ENCODE measurements around the gene SLC38A1.
"Not testable (repeated sequence)": the region's sequence is repeated elsewhere in the genome, so short reads cannot be mapped to it uniquely, and the experiment has no call there.

Gene SLC38A1

GRCh38 chr12:46210873-46211439, 57.9 kb downstream of the SLC38A1 start:
- H3K9me3 Mint-ChIP-seq (ENCODE audit: low read depth) = peaks cover 3% of the 10 kb centered on the region
- peak overlapping the region; percentile 74 for H3K4me3 Mint-ChIP-seq
- peaks cover 40% of the 10 kb centered on the region for H3K36me3 Mint-ChIP-seq
- peak overlapping the region; percentile 98 for H3K27ac Mint-ChIP-seq
- H3K4me1 Mint-ChIP-seq (ENCODE audit: low read depth) = peaks cover 98% of the 10 kb centered on the region
- no peaks in the 10 kb centered on the region for H3K27me3 Mint-ChIP-seq

- peaks cover 3% of the 10 kb centered on the region for H3K9me3 Mint-ChIP-seq (ENCODE audit: low read depth)
- H3K4me1 Mint-ChIP-seq (ENCODE audit: low read depth) = peaks cover 96% of the 10 kb centered on the region
- no peaks in the 10 kb centered on the region for H3K27me3 Mint-ChIP-seq
- H3K27ac Mint-ChIP-seq = peak overlapping the region; percentile 98
- H3K36me3 Mint-ChIP-seq = peaks cover 42% of the 10 kb centered on the region
- H3K4me3 Mint-ChIP-seq = peak overlapping the region; percentile 74
Observed at GRCh38 chr12:46209914-46210872, 58.6 kb downstream of the SLC38A1 start.

GRCh38 chr12:46209170-46209569, 59.7 kb downstream of the SLC38A1 start:
- Mint-ChIP-seq H3K4me3 (peak overlapping the region; percentile 74), H3K36me3 (peaks cover 47% of the 10 kb centered on the region), H3K27ac (peak overlapping the region; percentile 98), H3K27me3 (no peaks in the 10 kb centered on the region), H3K9me3 (ENCODE audit: low read depth) (peaks cover 3% of the 10 kb centered on the region), H3K4me1 (ENCODE audit: low read depth) (peaks cover 93% of the 10 kb centered on the region)

GRCh38 chr12:46208370-46208769, 60.5 kb downstream of the SLC38A1 start:
- H3K4me1 Mint-ChIP-seq (ENCODE audit: low read depth) = peaks cover 89% of the 10 kb centered on the region
- H3K27ac Mint-ChIP-seq = peak overlapping the region; percentile 98
- peaks cover 3% of the 10 kb centered on the region for H3K9me3 Mint-ChIP-seq (ENCODE audit: low read depth)
- H3K4me3 Mint-ChIP-seq = peak overlapping the region; percentile 74
- H3K36me3 Mint-ChIP-seq = peaks cover 42% of the 10 kb centered on the region
- no peaks in the 10 kb centered on the region for H3K27me3 Mint-ChIP-seq

- H3K9me3 Mint-ChIP-seq (ENCODE audit: low read depth) = peaks cover 3% of the 10 kb centered on the region
- no peak overlapping the region for H3K4me3 Mint-ChIP-seq
- peaks cover 39% of the 10 kb centered on the region for H3K36me3 Mint-ChIP-seq
- peaks cover 85% of the 10 kb centered on the region for H3K4me1 Mint-ChIP-seq (ENCODE audit: low read depth)
- H3K27me3 Mint-ChIP-seq = no peaks in the 10 kb centered on the region
- H3K27ac Mint-ChIP-seq = peak overlapping the region; percentile 98
Observed at GRCh38 chr12:46207644-46208043, 61.2 kb downstream of the SLC38A1 start.

- peak overlapping the region; percentile 81 for H3K27ac Mint-ChIP-seq
- H3K4me3 Mint-ChIP-seq = no peak overlapping the region
- peaks cover 29% of the 10 kb centered on the region for H3K36me3 Mint-ChIP-seq
Observed at GRCh38 chr12:46206471-46206870, 62.4 kb downstream of the SLC38A1 start.

GRCh38 chr12:46205294-46205693, 63.5 kb downstream of the SLC38A1 start:
- Mint-ChIP-seq H3K9me3 (ENCODE audit: low read depth) (no peaks in the 10 kb centered on the region), H3K4me3 (no peak overlapping the region), H3K4me1 (ENCODE audit: low read depth) (peaks cover 65% of the 10 kb centered on the region), H3K27ac (peak overlapping the region; percentile 68), H3K36me3 (peaks cover 24% of the 10 kb centered on the region), H3K27me3 (no peaks in the 10 kb centered on the region)

More at GRCh38 chr12:46206471-46206870, 62.4 kb downstream of the SLC38A1 start:
- Mint-ChIP-seq H3K9me3 (ENCODE audit: low read depth) (peaks cover 3% of the 10 kb centered on the region), H3K4me1 (ENCODE audit: low read depth) (peaks cover 75% of the 10 kb centered on the region), H3K27me3 (no peaks in the 10 kb centered on the region)

GRCh38 chr12:46201284-46201789, 67.5 kb downstream of the SLC38A1 start:
- Mint-ChIP-seq H3K27me3 (no peaks in the 10 kb centered on the region), H3K36me3 (peaks cover 34% of the 10 kb centered on the region), H3K4me1 (ENCODE audit: low read depth) (peaks cover 44% of the 10 kb centered on the region), H3K4me3 (no peak overlapping the region), H3K9me3 (ENCODE audit: low read depth) (no peaks in the 10 kb centered on the region), H3K27ac (peak overlapping the region; percentile 61)

- Mint-ChIP-seq H3K9me3 (ENCODE audit: low read depth) (no peaks in the 10 kb centered on the region), H3K4me3 (no peak overlapping the region), H3K4me1 (ENCODE audit: low read depth) (peaks cover 42% of the 10 kb centered on the region), H3K27me3 (no peaks in the 10 kb centered on the region), H3K27ac (no peak overlapping the region), H3K36me3 (peaks cover 35% of the 10 kb centered on the region)
Observed at GRCh38 chr12:46200551-46200950, 68.3 kb downstream of the SLC38A1 start.

- H3K4me1 Mint-ChIP-seq (ENCODE audit: low read depth) = peaks cover 37% of the 10 kb centered on the region
- H3K36me3 Mint-ChIP-seq = peaks cover 40% of the 10 kb centered on the region
- H3K27ac Mint-ChIP-seq = peak overlapping the region; percentile 68
Observed at GRCh38 chr12:46198913-46199312, 69.9 kb downstream of the SLC38A1 start.

GRCh38 chr12:46197883-46198282, 71.0 kb downstream of the SLC38A1 start:
- Mint-ChIP-seq H3K4me1 (ENCODE audit: low read depth) (peaks cover 40% of the 10 kb centered on the region), H3K9me3 (ENCODE audit: low read depth) (peaks cover 8% of the 10 kb centered on the region), H3K36me3 (peaks cover 49% of the 10 kb centered on the region), H3K27me3 (no peaks in the 10 kb centered on the region), H3K27ac (peak overlapping the region; percentile 68), H3K4me3 (no peak overlapping the region)

More at GRCh38 chr12:46198913-46199312, 69.9 kb downstream of the SLC38A1 start:
- H3K4me3 Mint-ChIP-seq = no peak overlapping the region
- no peaks in the 10 kb centered on the region for H3K27me3 Mint-ChIP-seq
- no peaks in the 10 kb centered on the region for H3K9me3 Mint-ChIP-seq (ENCODE audit: low read depth)

- H3K9me3 Mint-ChIP-seq (ENCODE audit: low read depth) = peaks cover 20% of the 10 kb centered on the region
- not testable (repeated sequence) for H3K4me3 Mint-ChIP-seq, H3K27me3 Mint-ChIP-seq
- H3K36me3 Mint-ChIP-seq = peaks cover 52% of the 10 kb centered on the region
- peak overlapping the region; percentile 83 for H3K27ac Mint-ChIP-seq
- H3K4me1 Mint-ChIP-seq (ENCODE audit: low read depth) = peaks cover 62% of the 10 kb centered on the region
Observed at GRCh38 chr12:46190533-46190932, 78.3 kb downstream of the SLC38A1 start.

- Mint-ChIP-seq H3K4me3 (no peak overlapping the region), H3K4me1 (ENCODE audit: low read depth) (peaks cover 63% of the 10 kb centered on the region), H3K9me3 (ENCODE audit: low read depth) (peaks cover 14% of the 10 kb centered on the region), H3K27ac (no peak overlapping the region), H3K27me3 (no peaks in the 10 kb centered on the region), H3K36me3 (peaks cover 38% of the 10 kb centered on the region)
Observed at GRCh38 chr12:46188170-46188569, 80.7 kb downstream of the SLC38A1 start.

GRCh38 chr12:46187023-46187422, 81.8 kb downstream of the SLC38A1 start:
- H3K4me3 Mint-ChIP-seq = no peak overlapping the region
- peaks cover 9% of the 10 kb centered on the region for H3K9me3 Mint-ChIP-seq (ENCODE audit: low read depth)
- H3K4me1 Mint-ChIP-seq (ENCODE audit: low read depth) = peaks cover 58% of the 10 kb centered on the region
- peaks cover 31% of the 10 kb centered on the region for H3K36me3 Mint-ChIP-seq
- no peaks in the 10 kb centered on the region for H3K27me3 Mint-ChIP-seq
- H3K27ac Mint-ChIP-seq = peak overlapping the region; percentile 76

- H3K4me1 Mint-ChIP-seq (ENCODE audit: low read depth) = peaks cover 61% of the 10 kb centered on the region
- H3K27ac Mint-ChIP-seq = peak overlapping the region; percentile 76
- H3K9me3 Mint-ChIP-seq (ENCODE audit: low read depth) = peaks cover under 1% of the 10 kb centered on the region
- no peak overlapping the region for H3K4me3 Mint-ChIP-seq
- H3K36me3 Mint-ChIP-seq = peaks cover 22% of the 10 kb centered on the region
- no peaks in the 10 kb centered on the region for H3K27me3 Mint-ChIP-seq
Observed at GRCh38 chr12:46186088-46186487, 82.8 kb downstream of the SLC38A1 start.

All from activated naive CD8-positive, alpha-beta T cell (primary cell).